8988T (cell line): ENCODE results near the gene PDE4DIP.
"Not testable (repeated sequence)": the region's sequence is repeated elsewhere in the genome, so short reads cannot be mapped to it uniquely, and the experiment has no call there.

ENCODE experiments used
- DNase-seq: peaks from one replicate; pipeline ENCODE4 v3.0.0; 2011

PDE4DIP gene

GRCh38 chr1:148923798-148924197 lies 79.6 kb downstream of the PDE4DIP start:
- not testable (repeated sequence) for DNase-seq

GRCh38 chr1:148927645-148928044 lies 83.4 kb downstream of the PDE4DIP start:
- DNase-seq: not testable (repeated sequence)

GRCh38 chr1:148929253-148929652 lies 85.0 kb downstream of the PDE4DIP start:
- DNase-seq: not testable (repeated sequence)

- DNase-seq: not testable (repeated sequence)
Measured at GRCh38 chr1:148935381-148936002, 91.3 kb downstream of the PDE4DIP start.

- not testable (repeated sequence) for DNase-seq
Measured at GRCh38 chr1:148942906-148943305, 98.7 kb downstream of the PDE4DIP start.

GRCh38 chr1:148945130-148945529 lies 100.9 kb downstream of the PDE4DIP start:
- not testable (repeated sequence) for DNase-seq

GRCh38 chr1:148948768-148949167 lies 104.5 kb downstream of the PDE4DIP start:
- DNase-seq: not testable (repeated sequence)

GRCh38 chr1:148951336-148952227 lies 107.4 kb downstream of the PDE4DIP start:
- not testable (repeated sequence) for DNase-seq

GRCh38 chr1:148952253-148952937 lies 108.2 kb downstream of the PDE4DIP start:
- DNase-seq: not testable (repeated sequence)

GRCh38 chr1:148952938-148953616 lies 108.8 kb downstream of the PDE4DIP start:
- DNase-seq: not testable (repeated sequence)

- DNase-seq: not testable (repeated sequence)
Measured at GRCh38 chr1:148953730-148954129, 109.5 kb downstream of the PDE4DIP start.

- not testable (repeated sequence) for DNase-seq
Measured at GRCh38 chr1:148958343-148958742, 114.1 kb downstream of the PDE4DIP start.

GRCh38 chr1:148960212-148961000 lies 116.2 kb downstream of the PDE4DIP start:
- not testable (repeated sequence) for DNase-seq

GRCh38 chr1:148962127-148962857 lies 118.1 kb downstream of the PDE4DIP start:
- DNase-seq: not testable (repeated sequence)

GRCh38 chr1:148966084-148966483 lies 121.9 kb downstream of the PDE4DIP start:
- DNase-seq: not testable (repeated sequence)

GRCh38 chr1:148967580-148967979 lies 123.4 kb downstream of the PDE4DIP start:
- DNase-seq: not testable (repeated sequence)

- not testable (repeated sequence) for DNase-seq
Measured at GRCh38 chr1:148968682-148969081, 124.5 kb downstream of the PDE4DIP start.

- DNase-seq: not testable (repeated sequence)
Measured at GRCh38 chr1:148969126-148969525, 124.9 kb downstream of the PDE4DIP start.

- DNase-seq: not testable (repeated sequence)
Measured at GRCh38 chr1:148975453-148975852, 131.2 kb downstream of the PDE4DIP start.

- not testable (repeated sequence) for DNase-seq
Measured at GRCh38 chr1:148975866-148976537, 131.8 kb downstream of the PDE4DIP start.
